HG03060 (cell line): ENCODE results near the gene IL23A.
A peak's percentile ranks its signal among the peaks of the same experiment; 100 is the strongest.

Experiments used
- ATAC-seq: cut with Tn5 transposase; IDR thresholded peaks from one replicate; pipeline ENCODE4 v1.9.1; 2021; ENCODE audit warnings: low read depth, moderate number of reproducible peaks; ENCODE audit not compliant: unreplicated experiment

IL23A gene

DNA sequence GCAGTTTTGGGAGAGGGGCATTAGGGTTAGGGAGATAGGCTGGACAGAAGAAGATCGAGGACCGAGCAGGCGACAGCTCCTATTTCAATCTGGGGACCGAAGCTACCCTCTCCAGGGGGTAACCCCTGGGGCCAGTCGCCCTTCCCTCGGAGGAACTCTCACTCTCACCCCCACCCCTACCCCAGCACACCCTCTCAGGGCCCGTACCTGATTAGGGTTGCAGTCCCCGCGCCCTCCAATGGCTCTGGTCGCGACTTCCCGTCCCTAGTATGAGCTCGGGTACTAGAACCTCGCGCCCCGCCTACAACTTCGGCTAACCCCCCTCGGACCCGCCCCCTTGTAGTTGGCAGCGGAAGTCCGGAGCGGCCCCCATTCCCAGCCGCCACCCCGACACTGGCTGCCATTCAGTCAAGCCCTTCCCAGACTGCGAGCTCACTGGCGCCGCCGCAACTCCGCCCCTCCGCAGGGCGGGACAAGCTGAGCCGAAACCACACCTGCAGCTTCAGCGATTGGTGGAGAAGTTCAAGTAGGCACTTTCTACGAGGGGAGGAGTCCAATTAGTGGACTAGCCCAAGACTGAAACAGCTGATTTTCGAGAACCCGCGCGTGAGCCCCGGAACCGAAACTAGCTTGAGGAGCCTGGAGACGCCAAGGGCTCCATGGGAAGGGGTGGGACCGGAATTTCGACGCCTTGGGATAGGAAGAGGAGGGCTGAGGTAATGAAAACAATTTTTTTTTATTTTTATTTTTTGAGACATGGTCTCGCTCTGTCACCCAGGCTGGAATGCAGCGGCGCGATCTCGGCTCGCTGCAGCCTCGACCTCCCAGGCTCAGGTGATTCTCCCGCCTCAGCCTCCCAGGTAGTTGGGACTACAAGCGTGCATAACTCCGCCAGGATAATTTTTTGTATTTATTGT, 21.4 kb downstream of the IL23A start, which contains the start of gene STAT2:
STAT2 (minus strand) TSS at position 257 of the 917 bp plus-strand sequence. CDS start 3,536 bp downstream, outside the sequence.
- peak; percentile 95 for ATAC-seq

DNA sequence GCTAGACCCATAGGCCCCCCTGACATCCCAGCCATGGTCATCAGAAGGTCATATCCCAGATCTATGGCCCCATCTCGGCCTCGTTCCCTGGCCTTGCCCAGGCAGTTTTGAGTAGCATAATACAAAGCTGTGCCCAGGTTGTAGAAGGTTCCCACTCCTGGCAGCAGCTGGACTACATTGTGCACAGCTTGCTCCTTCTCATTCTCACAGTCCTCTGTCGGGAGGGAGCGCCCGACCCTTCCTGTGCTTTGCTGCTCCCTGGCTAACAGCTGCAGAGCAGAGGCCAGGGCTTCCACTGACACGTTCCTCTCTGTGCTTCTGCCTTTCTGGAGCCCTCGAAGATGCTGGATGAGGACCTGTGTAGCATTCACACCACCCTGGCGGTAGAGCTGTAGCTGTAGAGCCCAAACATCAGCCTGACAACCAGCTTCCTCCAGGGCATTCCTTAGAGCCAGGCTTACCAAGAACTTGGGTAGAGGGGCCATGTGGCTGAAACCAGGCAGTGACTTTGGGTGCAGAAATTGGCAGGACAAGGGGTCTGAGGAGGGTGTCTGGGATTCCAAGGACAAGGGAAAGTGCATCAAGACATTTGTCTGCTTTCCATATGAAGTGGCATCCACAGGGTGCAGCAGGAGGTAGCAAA, 22.9 kb downstream of the IL23A start:
- no peak for ATAC-seq

DNA sequence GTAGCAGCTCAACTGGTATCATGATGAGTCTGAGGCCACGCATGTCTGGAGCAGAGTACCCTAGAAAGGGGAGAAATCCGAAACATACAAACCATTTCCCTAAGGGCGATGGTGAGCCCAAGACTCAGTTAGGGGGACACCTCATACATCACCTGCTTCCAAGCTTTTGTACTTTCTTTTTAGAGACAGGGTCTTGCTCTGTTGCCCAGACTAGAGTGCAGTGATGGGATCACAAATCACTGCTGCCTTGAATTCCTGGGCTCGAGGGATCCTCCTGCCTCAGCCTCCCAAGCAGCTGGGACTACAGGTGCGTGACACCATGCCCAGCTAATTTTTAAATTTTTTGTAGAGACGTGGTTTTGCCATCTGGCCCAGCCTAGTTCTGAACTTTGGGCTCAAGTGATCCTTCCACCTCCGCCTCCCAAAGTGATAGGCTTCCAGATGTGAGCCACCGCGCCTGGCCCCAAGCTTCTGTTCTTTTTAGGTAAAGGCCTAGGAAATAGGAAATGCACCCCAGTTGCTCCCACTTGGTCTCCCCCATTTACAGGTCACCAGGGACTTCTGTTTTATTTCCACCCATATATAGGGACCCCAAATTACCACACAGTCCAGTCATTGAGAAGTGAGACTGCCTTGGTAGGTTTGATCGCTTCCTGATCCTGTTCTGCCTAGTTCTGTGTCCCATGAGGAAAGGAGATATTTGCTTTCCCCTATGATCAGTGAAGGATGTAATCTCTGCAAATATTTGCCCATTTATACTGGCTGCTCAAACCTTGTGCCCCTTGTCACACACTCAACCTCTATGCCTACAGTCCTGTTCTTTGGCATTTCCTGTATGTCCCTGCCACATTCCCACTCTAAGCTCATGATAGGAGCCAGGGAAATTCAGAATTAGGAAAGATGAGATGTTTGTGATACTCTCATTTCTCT, 23.7 kb downstream of the IL23A start, which contains the start of gene APOF:
APOF (minus strand) TSS at position 728 of the 930 bp plus-strand sequence; CDS start at position 616, 112 bp downstream.
- ATAC-seq: no peak

DNA sequence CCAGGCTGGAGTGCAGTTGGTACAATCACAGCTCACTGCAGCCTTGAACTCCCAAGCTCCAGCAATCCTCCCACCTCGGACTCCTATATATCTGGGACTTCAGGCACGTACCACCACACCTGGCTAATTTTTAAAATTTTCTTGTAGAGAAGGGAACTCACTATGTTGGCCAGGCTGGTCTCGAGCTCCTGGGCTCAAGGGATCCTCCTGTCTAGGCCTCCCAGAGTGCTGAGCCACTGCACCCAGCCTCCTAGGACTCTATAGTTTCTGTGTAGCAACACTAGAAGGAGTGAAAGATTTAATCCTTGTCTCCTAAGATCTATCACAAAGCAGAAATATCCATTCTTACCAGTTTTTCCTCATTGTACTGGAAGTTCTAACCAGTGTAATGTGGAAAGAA, 28.3 kb downstream of the IL23A start:
- no peak for ATAC-seq

DNA sequence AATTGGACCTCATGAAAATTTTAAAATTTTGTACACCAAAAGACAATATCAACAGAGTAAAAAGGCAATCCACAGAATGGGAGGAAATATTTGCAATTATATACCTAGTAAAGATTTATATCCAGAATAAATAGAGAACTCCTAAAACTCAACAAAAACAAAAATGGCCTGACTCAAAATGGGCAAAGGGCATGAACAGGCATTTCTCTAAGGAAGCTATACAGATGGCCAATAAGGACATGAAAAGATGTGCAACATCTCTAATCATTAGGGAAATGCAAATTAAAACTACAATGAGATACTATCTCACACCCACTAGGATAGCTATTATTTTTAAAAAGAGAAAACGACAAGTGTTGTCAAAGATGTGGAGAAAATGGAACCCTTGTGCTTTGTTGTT, 34.8 kb downstream of the IL23A start:
- no peak for ATAC-seq

DNA sequence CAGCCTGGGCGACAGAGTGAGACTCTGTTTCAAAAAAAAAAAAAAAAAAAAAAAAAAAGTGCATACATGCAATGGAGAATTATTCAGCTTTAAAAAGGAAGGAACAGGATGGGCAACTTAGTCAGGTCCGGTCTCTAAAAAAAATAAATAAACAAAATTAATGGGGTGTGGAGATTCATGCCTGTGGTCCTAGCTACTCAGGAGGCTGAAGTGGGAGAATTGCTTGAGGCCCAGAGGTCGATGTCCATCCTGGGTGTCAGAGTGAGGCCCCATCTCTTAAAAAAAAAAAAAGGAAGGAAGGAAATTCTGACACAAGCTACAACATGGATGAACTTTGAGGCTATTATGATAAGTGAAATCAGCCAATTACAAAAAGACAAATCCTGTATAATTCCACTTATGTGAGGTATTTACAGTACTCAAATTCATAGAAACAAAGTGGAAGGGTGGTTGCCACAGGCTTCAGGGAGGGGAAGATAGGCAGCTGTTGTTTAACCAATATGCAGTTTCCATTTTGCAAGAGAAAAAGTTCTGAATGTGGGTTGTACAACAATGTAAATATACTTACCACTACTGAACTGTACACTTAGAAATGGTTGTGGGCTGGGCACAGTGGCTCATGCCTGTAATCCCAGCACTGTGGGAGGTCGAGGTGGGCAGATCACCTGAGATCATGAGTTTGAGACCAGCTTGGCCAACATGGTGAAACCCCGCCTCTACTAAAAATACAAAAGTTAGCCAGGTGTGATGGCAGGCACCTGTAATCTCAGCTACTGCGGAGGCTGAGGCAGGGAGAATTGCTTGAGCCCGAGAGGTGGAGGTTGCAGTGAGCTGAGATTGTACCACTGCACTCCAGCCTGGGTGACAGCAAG, 36.3 kb downstream of the IL23A start:
- ATAC-seq: peak; percentile 7

DNA sequence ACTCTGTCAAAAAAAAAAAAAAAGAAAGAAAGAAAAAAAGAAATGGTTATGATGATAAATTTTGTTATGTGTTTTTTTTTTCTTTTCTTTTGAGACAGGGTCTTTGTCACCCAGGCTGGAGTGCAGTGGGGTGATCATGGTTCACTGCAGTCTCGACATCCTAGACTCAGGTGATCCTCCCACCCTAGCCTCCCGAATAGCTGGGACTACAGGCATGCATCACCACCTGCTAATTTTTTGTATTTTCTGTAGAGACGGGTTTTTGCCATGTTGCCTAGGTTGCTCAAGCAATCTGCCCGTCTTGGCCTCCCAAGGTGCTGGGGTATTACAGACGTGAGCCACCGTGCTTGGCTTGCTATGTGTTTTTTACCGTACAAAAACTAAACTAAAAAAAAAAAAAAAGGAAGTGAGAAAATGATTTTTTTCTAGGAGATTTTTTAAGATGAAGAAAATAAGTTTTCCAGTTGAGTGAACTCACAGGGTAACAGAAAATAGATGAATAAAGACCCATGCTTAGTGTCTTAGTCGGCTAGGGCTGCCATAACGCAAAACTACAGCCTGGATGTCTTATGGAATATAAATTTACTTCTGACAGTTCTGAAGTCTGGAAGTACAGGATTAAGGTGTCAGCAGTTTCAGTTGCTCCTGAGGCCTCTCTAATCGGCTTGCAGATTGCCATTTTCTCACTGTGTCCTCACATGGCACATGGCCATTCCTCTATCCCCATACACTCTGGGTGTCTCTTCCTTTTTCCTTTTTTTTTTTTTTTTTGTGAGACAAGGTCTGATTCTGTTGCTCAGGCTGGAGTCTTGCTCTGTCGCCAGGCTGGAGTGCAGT, 37.1 kb downstream of the IL23A start:
- peak; percentile 44 for ATAC-seq

DNA sequence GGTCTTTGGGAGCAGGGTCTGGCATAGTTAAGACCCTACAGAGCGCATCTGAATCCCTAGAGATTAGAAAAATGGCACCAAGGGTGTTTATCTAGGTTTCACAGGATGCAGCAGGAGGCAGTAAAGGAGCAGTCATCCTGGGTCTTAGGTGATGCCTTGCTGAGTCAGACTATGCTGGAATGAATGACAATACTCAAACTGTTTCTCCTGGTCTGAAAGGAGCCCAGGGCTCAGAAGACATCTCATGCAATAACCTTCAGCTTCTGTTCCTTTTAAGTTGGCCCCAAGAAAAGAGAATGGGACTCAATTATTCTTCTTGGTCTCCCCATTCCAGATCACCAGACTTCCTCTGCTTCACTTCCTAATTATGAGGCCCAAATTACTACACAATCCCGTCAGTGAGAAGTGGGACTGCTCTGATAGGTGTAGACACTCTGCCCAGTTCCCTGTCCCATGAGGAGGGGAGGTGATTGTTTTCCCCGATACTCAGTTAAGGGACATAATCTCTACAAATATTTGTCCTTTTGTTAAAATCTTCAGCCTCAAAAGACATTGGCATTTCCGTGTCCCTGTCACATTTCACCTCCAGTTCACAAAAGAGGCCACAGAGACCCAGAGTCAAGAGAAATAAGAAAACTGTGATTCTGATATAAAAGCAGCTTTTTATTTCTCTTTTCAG, 38.8 kb downstream of the IL23A start:
- no peak for ATAC-seq

DNA sequence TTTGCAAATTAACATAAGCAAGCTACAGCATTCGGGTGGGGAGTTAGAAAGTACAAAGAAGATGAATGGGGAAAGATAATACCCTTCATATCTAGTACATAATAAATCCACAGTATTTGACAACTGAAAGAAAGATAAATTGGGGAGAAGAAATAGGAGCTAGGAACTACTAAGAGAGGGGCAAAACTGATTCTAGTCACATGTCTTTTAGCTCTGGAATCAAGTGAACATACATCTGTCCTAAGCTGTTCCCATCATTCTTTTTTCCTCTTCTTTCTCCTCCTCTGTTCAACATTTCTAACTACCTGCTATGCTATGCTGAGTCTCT, 39.3 kb downstream of the IL23A start:
- ATAC-seq: no peak

DNA sequence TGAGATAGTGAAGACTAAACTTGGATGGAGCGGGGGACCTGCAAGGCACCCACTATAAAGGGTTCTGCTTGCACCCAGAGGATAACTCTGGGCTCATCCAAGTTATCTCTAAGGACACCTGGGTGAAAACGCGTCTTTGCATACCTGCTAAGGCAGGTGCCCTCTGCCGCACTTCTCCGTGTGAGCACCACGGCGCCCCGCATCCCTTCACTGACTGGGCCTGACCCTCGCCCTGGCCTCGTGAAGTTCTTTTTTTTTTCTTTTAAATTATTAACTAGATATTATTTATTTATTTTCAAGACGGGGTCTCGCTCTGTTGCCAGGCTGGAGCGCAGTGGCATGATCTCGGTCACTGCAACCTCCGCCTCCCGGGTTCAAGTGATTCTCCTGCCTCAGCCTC, 43.9 kb downstream of the IL23A start:
- ATAC-seq: no peak

DNA sequence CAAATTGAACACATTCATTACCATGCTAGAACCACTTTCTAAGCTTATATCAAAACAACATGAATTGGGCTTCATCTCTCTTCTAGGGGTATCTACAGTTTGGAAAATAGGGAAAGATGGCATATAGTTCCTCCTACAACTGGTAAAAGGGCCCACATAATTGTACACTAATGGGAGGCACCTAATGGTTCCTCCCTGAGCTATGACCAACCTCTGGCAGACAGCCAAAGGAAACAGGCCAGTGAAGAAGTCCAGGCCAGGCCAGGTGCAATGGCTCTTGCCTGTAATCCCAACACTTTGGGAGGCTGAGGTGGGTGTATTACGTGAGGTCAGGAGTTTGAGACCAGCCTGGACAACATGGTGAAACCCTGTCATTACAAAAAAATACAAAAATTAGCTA, 47.2 kb downstream of the IL23A start:
- ATAC-seq: no peak

DNA sequence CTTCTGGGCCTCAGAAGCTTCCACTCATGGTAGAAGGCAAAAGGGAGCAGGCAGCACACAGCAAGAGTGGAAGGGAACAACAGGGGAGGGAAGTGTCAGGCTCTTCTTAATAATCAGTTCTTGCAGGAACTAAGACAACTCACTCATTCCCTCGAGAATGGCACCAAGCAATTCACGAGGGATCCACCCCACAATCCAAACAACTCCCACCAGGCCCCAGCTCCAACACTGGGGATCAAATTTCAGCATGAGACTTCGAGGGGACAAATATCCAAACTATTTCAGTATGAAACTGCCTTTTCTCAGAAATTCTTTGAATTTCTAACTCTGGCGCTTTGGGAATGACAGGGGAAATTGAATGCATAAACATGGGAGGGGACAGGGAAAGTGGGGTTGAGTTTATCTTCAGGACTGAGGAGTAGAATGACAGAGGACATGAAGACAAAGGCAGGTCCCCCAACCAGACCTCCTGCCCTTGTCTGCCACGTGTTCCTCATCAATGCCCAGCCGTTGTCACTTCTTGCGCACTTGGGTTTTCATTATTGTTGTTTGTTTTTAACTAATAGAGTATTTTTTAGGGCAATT, 48.6 kb downstream of the IL23A start:
- ATAC-seq: no peak

DNA sequence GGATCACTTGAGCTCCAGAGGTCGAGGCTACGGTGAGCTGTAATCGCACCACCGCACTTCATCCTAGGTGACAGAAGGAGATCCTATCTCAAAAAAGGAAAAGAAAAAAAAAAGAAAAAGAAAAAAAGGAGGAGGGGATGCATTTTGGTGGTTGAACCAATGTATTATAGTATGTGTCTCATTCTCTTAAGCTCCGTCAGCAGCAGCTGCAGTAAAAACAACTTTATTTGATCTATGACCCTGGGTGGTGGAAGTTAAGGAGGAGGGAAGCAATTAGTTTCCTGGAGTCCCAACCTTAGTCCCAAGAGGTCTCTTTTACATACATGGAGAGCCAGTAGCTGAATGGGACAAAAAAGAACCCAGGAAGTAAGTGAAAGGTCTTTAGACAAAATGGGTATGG, 50.7 kb downstream of the IL23A start:
- ATAC-seq: no peak
